ENCODE results near the gene CBX7.
A peak's percentile ranks its signal among the peaks of the same experiment; 100 is the strongest.
"Not testable (repeated sequence)": the region's sequence is repeated elsewhere in the genome, so short reads cannot be mapped to it uniquely, and the experiment has no call there.

Gene CBX7

DNA sequence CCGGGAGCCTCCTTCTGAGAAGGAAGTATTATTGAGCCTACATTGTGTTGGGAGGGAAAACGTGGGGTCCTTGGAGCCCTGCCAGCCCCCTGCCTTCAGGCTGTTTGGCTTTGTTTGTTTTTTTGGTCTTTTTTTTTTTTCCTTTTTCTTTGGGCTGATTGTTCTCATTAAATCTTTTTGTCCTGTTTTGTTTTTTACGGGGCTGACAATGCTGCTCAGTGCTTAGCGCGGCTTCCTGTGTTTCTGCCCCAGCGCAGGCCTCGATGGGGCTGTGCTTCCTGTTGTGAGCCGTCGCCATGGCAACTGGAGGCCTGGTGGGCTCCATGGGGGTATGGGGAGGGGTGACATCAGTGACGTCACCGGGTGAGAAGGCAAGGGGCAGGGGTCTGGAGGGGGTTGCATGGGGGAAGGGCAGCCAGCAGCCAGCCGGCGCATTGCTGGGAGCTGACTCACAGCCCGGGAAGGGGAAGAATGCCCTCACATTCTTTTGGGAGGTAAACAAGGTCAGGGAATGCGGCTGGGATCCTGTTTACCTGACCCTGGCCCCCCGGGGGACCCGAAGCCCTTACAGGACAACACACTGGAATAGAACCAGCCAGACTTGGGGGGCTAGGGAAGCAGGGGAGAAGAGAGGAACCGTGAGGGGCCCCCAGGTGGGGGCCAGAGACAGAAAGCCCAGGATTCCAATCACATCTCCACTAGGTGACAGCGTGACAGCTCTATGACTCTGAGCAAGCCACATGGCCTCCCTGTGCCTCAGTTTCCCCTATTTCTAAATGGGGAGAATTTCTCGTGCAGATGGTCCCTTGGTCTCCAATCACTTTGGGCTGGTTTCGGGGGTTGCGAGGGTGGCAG lies 22.2 kb upstream of the CBX7 start:
- DNase-seq (ENCODE audit: low spot score): peak; percentile 98

DNA sequence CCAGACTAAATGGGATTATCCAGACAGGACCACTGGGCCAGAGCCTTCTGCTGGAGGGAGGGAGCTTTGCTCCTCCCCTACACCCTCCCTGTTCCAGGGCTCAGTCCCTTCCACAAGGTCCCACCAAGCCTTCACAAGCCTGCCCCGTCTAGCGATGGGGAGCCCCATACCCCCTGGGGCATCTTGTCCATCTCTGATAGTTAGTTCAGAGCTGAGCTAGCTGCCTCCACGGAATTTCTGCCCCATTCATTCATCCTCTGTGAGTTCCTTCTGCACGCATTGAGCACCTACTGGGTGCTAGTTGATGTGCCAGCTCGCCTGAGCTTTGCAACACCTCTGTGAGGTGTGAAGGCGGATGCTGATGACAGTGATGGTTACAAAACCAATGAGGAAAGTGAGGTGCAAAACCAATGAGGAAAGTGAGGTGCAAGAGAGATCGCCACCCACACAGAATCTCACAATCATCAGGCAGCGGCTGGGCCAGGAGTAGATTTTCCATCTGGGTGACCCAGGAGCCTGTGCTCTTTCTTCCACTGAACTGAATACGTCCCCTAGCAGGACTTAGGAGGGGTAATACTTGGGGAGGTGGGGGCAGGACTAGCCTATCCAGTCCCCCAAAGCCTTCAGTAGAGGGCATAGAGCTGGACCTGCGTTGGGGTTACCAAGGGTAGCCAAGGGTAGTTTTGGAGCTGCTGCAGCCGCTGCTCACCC lies 21.5 kb upstream of the CBX7 start:
- no peak for DNase-seq (ENCODE audit: low spot score)

GRCh38 chr22:39173050-39173706 lies 20.7 kb upstream of the CBX7 start:
- DNase-seq (ENCODE audit: low spot score): no peak

GRCh38 chr22:39172265-39173049 lies 20.0 kb upstream of the CBX7 start:
- DNase-seq (ENCODE audit: low spot score): peak; percentile 69

DNA sequence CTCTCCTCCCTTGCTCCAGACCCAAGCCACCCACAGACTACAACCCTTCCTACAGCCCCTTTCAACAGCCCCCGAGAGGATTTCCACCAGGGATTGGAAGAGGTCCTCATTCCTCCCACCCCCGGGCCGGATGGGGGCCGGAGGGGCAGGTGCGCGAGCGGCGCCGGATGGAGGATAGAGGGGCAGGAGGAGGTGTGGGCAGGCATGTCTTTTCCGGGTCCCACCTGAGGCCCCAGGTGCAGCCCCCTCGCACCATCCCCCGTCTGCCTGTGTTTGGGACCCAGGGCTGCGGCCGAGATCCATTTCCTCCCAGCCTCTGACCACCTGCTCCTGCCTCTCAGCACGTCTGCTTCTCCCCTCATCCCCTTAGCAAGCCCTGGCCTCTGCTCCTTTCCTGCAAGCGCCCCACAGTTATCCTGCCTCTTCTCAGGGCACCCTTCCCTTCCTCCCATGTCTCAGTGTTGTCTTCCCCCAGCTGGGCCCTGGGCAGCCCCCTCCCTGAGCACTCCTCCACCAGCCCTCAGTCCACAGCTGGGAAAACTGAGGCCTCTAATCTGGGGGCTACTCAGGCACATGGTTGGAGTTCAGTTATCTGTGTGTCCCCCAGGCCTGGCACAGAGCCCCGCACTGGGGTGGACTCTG lies 19.3 kb upstream of the CBX7 start:
- DNase-seq (ENCODE audit: low spot score): no peak

GRCh38 chr22:39170825-39171622 lies 18.5 kb upstream of the CBX7 start:
- peak; percentile 84 for DNase-seq (ENCODE audit: low spot score)

DNA sequence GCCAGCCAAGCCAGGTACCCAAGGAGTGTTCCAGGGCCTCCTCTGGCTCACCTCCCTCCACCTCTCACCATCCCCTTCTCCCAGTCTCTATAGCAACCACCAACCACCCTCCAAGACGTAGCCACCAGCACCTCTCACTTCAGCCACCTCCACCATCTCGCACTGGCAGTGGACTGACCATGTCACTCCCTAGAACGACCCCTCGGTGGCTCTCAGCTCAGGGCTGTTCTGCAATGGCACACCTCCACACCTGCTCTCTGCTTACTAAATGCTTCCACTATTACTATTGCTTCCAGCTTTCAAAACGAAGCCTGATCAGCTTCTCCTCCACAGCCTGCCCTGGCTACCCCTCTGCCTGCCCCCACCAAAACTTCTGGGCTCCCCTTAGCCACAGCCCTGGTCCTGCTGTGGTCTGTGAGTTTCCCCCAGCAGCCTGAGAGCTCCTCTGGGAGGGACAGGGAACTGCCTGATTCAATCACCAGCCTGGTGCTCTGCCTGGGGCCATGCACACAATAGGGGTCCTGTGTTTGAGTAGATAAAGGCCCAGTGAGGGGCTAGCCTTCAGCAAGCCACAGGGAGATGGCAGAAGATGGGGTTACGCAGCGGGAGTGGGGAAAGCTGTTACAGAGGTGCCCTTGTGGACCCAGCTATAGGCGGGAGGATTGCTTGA lies 17.5 kb upstream of the CBX7 start:
- DNase-seq (ENCODE audit: low spot score): no peak

DNA sequence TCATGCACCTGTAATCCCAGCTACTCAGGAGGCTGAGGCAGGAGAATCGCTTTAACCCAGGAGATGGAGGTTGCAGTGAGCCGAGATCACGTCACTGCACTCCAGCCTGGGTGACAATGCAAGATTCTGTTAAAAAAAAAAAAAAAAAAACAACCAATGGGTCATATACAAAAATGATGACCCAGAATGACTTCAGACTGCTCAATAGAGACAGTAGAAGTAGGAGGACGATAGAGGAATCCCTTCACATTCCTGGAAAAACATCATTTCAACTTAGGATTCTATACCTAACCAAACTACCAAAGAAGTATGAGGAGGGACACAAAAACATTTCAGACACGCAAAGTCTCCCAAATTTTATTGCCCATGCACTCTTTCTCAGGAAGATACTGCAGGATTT lies 14.1 kb upstream of the CBX7 start:
- no peak for DNase-seq (ENCODE audit: low spot score)

- not testable (repeated sequence) for DNase-seq (ENCODE audit: low spot score)
Measured at GRCh38 chr22:39156093-39156492, 3.6 kb upstream of the CBX7 start.

- DNase-seq (ENCODE audit: low spot score): no peak
Measured at GRCh38 chr22:39155421-39155820, 2.9 kb upstream of the CBX7 start.

DNA sequence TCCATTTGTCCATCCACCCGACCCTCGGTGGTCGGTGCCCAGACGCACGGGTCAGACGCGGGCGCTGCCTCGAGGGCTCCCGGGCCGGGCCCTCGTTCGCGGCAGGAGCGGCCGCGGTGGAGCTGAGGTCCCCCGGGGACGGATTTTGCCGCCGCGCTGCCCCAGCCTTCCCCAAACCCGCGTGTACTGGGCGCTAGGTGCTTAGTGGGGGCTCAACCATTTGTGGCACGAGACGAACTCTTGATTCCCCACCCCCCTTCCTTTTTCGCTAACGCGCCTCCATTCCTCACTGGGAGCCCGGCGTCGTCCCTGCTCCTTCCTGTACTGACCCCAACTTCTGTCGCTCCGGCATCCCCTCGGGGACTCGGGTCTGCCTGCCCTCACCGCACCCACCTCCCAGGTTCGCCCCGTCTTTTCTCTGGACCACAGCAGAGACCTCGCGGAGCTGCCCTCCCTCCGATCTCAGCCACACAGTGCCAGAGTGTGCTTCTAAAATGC lies 789 bp upstream of the CBX7 start:
- no peak for DNase-seq (ENCODE audit: low spot score)

DNA sequence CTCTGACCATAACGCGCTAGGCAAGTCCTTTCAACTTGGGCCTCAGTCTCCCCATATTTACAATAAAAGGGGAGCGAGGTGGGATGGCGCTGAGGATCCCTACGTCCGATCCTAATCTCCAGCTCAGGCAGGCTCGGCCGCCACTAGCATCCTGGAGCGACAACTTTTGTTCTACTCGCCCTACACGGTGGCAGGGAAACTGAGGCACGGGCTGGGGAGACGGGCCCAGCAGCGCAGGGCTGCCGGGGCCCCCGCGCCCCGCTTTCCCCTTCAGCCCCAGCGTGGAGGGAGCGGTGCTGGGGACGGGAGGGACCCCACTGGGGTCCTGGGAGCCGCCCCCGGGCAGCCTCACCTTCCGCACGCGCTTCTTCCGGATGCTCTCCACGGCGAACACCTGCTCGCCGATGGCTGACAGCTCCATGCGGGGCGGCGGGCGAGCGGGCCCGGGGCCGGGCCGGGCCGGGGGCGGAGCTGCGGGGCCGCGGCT lies 413 bp downstream of the CBX7 start:
- no peak for DNase-seq (ENCODE audit: low spot score)

- no peak for DNase-seq (ENCODE audit: low spot score)
Measured at GRCh38 chr22:39151329-39151975, 1.0 kb downstream of the CBX7 start.

GRCh38 chr22:39150848-39151215 lies 1.6 kb downstream of the CBX7 start:
- peak; percentile 9 for DNase-seq (ENCODE audit: low spot score)

DNA sequence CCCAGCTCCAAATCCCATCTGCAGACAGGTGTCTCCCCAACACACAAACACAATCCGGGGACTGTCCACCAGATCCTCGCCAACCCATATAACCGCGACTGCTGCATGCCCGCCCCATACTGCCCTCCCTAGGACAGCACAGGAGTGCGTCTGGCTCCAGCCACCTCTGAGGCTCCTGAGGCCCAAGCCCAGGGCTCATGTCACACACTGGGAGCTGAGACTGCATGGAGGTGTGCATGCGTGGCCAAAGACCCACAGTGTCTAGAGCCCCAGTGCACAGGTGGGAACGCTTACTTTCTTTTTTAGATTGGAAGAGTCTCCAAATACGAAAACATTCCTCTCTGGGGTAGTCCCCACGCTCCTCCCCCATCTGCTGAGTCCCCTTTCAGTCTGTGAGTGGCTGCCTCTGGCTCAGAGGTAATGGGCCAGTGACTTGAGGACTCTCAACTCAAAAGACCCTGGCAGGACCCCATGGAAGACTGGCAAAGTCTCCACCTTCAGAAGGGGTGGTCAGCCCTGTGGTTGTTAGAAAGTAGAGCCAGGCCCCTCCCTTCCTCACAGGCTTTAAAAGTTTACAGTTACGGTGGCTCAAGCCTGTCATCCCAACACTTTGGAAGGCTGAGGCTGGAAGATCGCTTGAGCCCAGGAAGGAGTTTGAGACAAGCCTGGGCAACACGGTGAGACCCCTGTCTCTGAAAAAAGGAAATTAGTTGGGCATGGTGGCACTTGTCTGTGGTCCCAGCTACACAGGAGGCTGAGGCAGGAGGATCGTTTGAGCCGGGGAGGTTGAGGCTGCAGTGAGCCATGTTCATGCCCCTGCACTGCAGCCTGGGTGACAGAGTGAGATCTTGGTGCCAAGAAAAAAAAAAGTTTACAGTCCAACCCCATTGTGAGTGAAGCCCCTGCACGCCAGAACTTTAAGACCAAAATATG lies 2.3 kb downstream of the CBX7 start:
- no peak for DNase-seq (ENCODE audit: low spot score)

GRCh38 chr22:39148727-39149535 lies 3.5 kb downstream of the CBX7 start:
- peak; percentile 23 for DNase-seq (ENCODE audit: low spot score)

- no peak for DNase-seq (ENCODE audit: low spot score)
Measured at GRCh38 chr22:39148026-39148726, 4.3 kb downstream of the CBX7 start.
